ENCODE data around the gene PRELID1. TPM values are rescaled to one million over a fixed set of nuclear protein-coding genes. Genes with fewer than 3 reads are reported as not detected.

The PRELID1 gene
- total and polyA plus RNA-seq, 8 donors: 77.8 to 153 (median 120) TPM

DNA sequence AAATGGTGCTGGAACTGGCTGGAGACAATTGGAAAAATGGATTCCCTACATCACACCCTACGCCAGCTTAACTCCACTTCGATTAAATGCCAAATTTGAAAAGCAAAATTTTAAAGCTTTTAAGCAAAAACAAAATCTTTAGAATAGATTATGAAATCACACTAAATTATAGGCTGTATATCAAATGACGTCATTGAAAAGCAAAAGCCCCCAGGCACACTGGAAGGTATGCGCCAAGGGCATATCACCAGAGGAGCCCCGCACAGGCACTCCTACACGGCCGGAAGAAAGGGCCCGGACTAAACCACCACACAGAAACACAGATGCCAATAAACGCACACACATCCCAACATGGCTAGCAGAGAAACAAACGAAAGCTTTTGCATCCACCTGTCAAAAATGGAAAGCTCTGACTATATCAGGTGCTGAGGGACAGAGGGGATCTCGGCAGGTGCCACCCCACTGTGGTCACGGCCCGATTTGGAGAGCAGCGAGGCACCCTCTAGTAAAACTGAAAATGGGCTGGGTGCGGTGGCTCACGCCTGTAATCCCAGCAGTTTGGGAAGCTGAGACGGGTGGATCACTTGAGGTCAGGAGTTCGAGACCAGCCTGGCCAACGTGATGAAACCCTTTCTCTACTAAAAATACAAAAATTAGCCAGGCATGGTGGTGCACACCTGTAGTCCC, 25.1 kb downstream of the PRELID1 start:
- Histone ChIP-seq H3K4me3 (no peak overlapping the region), H3K9me3 (no peaks in the 10 kb centered on the region), H3K27ac (peak overlapping the region in 3 of 4 donors; percentile 41 to 54 (median 52)), H3K36me3 (peaks cover 0 to 19% (median 8%) of the 10 kb centered on the region in 3 donors), H3K4me1 (peaks cover 5 to 25% (median 24%) of the 10 kb centered on the region in 3 donors), H3K27me3 (no peaks in the 10 kb centered on the region)
- ATAC-seq: no peak
- 89 to 92% methylated on average over 19 of the region's 19 CpGs for WGBS, 2 donors
- TF ChIP-seq, protein P1, sequence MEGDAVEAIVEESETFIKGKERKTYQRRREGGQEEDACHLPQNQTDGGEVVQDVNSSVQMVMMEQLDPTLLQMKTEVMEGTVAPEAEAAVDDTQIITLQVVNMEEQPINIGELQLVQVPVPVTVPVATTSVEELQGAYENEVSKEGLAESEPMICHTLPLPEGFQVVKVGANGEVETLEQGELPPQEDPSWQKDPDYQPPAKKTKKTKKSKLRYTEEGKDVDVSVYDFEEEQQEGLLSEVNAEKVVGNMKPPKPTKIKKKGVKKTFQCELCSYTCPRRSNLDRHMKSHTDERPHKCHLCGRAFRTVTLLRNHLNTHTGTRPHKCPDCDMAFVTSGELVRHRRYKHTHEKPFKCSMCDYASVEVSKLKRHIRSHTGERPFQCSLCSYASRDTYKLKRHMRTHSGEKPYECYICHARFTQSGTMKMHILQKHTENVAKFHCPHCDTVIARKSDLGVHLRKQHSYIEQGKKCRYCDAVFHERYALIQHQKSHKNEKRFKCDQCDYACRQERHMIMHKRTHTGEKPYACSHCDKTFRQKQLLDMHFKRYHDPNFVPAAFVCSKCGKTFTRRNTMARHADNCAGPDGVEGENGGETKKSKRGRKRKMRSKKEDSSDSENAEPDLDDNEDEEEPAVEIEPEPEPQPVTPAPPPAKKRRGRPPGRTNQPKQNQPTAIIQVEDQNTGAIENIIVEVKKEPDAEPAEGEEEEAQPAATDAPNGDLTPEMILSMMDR (IDR thresholded peaks at IDR 0.05): no peak
- intact Hi-C loops (cut with DNase I): loop anchor here in 1 of 3 donors (2.0 kb wide), 1 partner anchor 16 kb away; no protein-coding TSS in a partner anchor
- FAIRE-seq: no peak
- DNase-seq: peak in 1 of 6 donors; percentile 25

DNA sequence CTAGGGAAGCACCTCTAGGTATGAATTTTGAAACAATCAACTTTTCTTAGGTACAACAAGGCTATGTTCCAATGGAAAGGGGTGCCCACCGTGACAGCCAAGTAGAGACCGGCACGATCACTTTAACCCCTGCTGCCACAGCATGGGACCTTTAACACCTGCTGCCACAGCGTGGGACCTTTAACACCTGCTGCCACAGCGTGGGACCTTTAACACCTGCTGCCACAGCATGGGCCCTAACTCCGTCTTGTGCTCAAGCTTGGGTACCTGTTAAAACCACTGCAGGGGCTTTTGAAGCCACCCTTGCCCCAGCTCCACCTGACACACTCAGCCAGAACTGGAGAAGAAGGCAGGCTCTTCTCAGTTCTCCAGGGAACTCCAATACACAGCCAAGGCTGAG, 26.3 kb downstream of the PRELID1 start:
- peak overlapping the region in 2 of 4 donors; percentile 16 to 33 for H3K27ac ChIP-seq
- no peak overlapping the region for H3K4me3 ChIP-seq
- peaks cover 0 to 31% (median 20%) of the 10 kb centered on the region in 3 donors for H3K36me3 ChIP-seq
- TF ChIP-seq, protein P1 (IDR thresholded peaks at IDR 0.05): no peak
- FAIRE-seq: no peak
- intact Hi-C loops (cut with DNase I): loop anchor here in 1 of 3 donors (2.0 kb wide), 1 partner anchor 15 kb away; no protein-coding TSS in a partner anchor
- H3K9me3 ChIP-seq: no peaks in the 10 kb centered on the region
- peak; percentile 8 to 54 (median 44) for ATAC-seq
- no peaks in the 10 kb centered on the region for H3K27me3 ChIP-seq
- WGBS, 2 donors: 49% methylated on average over 6 of the region's 6 CpGs
- H3K4me1 ChIP-seq: peaks cover 5 to 25% (median 24%) of the 10 kb centered on the region in 3 donors
- DNase-seq: peak in 4 of 6 donors; percentile 58 to 74 (median 64)

DNA sequence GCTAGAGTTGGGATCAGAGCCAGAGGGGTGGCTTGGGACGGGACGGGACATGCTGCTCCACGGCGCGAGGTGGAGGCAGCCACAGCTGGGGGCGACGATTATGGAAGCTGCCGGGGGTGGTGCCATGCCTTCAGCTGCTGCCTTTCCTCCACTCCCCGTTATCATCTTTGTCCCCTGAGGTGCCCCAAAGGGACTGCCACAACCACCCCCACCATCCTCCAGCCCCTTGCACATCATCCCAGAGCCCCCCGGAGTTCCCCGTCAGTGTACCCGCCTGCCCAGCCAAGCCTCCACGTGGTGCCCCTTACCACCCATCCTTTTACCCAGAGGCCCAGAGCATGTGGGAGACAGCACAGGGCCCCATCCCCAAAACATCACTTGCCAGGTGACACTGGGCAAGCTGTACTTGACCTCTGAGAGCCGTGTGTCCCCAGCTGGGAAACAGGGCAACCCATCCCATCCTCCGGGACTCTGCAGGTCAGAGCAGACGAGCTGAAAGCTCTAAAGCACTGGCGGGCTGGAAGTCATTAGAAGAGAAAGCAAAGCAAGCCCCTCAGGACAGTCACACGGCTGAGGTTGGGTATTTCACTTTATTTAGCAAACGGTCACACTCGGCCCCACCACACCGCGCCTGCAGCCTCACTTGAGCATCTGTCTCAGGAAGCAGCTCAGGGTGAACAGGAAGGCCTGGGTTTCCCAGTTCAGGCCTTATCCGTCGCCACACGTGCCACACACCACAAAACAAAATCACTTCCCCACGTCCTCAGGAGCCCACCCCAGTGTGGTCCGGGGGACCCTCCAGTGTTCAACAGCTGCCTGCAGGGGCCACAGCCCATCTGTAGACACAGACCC, 27.6 kb downstream of the PRELID1 start:
- H3K4me1 ChIP-seq: peaks cover 0 to 16% (median 15%) of the 10 kb centered on the region in 3 donors
- intact Hi-C loops (cut with DNase I): no loop called here
- H3K27me3 ChIP-seq: no peaks in the 10 kb centered on the region
- no peak overlapping the region for H3K27ac ChIP-seq
- 92 to 93% methylated on average over 27 of the region's 27 CpGs for WGBS, 2 donors
- FAIRE-seq (no peak), ATAC-seq (no peak), DNase-seq (peak in 2 of 6 donors; percentile 45 to 54)
- TF ChIP-seq, protein P1 (IDR thresholded peaks at IDR 0.05): no peak
- H3K4me3 ChIP-seq: no peak overlapping the region
- H3K36me3 ChIP-seq: peaks cover 0 to 44% (median 31%) of the 10 kb centered on the region in 3 donors
- no peaks in the 10 kb centered on the region for H3K9me3 ChIP-seq

DNA sequence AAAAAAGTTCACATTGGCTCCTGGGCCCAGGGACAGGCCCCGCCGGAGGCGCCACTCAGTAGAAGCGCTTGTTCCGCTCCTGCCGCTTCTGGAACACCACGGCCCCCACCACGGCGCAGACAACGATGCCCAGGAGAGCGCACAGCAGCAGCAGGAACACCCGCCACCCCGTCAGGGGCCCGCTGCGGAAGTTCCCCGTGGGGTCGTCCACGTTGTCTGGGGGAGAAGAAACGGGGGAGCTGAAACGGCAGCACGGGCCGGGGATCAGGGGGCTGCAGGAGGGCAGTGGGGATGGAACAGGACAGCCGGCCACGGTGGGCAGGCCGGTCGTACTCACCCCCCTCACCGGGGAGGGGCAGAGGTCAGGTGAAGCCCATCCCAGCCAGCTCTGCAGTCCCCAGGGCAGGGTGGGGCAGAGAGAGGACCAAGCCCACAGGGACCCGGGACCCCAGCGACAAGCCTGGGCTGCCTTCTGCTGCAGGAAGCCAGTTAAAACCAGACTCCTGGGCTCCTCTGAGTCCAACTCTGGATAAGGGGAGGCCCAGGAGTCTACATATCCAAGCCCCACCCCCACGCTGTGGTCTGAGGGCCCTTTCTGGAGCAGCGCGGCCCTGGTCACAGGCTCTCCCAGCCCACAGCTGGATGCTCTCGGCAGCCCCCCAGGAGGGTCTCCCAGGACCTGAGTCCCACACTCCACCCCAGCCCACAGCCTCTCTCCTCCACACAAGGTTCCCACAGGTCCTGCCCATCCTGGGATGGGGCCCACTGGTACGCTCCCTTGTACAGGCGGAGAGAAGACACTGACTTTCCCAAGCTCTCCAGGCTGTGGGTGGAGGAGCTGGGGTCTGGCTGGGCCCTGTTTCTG, 28.7 kb downstream of the PRELID1 start:
- Histone ChIP-seq H3K36me3 (peaks cover 0 to 54% (median 39%) of the 10 kb centered on the region in 3 donors), H3K27ac (no peak overlapping the region), H3K4me3 (no peak overlapping the region), H3K4me1 (peaks cover 0 to 14% (median 11%) of the 10 kb centered on the region in 3 donors), H3K9me3 (no peaks in the 10 kb centered on the region), H3K27me3 (no peaks in the 10 kb centered on the region)
- 94 to 95% methylated on average over 35 of the region's 35 CpGs for WGBS, 2 donors
- FAIRE-seq (no peak), DNase-seq (peak in 1 of 6 donors; percentile 74), ATAC-seq (no peak)
- intact Hi-C loops (cut with DNase I): no loop called here
- TF ChIP-seq, protein P1 (IDR thresholded peaks at IDR 0.05): no peak

All from pancreas (tissue), 10 donors.